Neuron (in vitro differentiated cells): ENCODE measurements around the gene NCLN.

Experiments used
- H2AFZ ChIP-seq: one replicate; pipeline ENCODE4 v1.6.1; 2013; ENCODE audit warnings: low read depth, mild to moderate bottlenecking, inconsistent platforms, low read length, moderate library complexity
- H3K27me3 ChIP-seq: one replicate; pipeline ENCODE4 v1.6.1; 2013; ENCODE audit warnings: low read length; ENCODE audit not compliant: insufficient read depth
- H3K36me3 ChIP-seq: one replicate; pipeline ENCODE4 v1.6.1; 2013; ENCODE audit warnings: low read length; ENCODE audit not compliant: insufficient read depth
- H3K4me1 ChIP-seq: one replicate; pipeline ENCODE4 v1.6.1; 2013; ENCODE audit warnings: low read length; ENCODE audit not compliant: insufficient read depth
- H3K4me3 ChIP-seq: 2 replicates; pipeline ENCODE4 v1.5.1; 2013; ENCODE audit warnings: mild to moderate bottlenecking, low read length, moderate library complexity
- H3K9me3 ChIP-seq: one replicate; pipeline ENCODE4 v1.6.1; 2013; ENCODE audit warnings: low read length

The NCLN gene

GRCh38 chr19:3185461-3186159 is at the start of gene NCLN:
TSS of gene NCLN (plus strand) at chr19:3185930. CDS start at chr19:3186031, 101 bp downstream.
- Histone ChIP-seq H3K4me3 (peak within 1 kb of the TSS; percentile 85), H3K36me3 (peaks cover 8% of the 10 kb centered on the region), H3K9me3 (no peaks in the 10 kb centered on the region), H3K4me1 (peaks cover 11% of the 10 kb centered on the region), H3K27me3 (no peaks in the 10 kb centered on the region), H2AFZ (peak within 1 kb of the TSS; percentile 92)

- no peak within 1 kb of the TSS for H2AFZ ChIP-seq
- no peaks in the 10 kb centered on the region for H3K36me3 ChIP-seq
- no peaks in the 10 kb centered on the region for H3K4me1 ChIP-seq
- H3K9me3 ChIP-seq = no peaks in the 10 kb centered on the region
- no peaks in the 10 kb centered on the region for H3K27me3 ChIP-seq
- H3K4me3 ChIP-seq = no peak within 1 kb of the TSS
Observed at GRCh38 chr19:3135961-3136683, 49.6 kb upstream of the NCLN start, which contains the start of gene GNA15. TSS of gene GNA15 (plus strand) at chr19:3136033. CDS start at chr19:3136451, 418 bp downstream.

- Histone ChIP-seq H3K4me3 (no peak overlapping the region), H3K36me3 (no peaks in the 10 kb centered on the region), H3K27me3 (no peaks in the 10 kb centered on the region), H3K4me1 (no peaks in the 10 kb centered on the region), H3K9me3 (no peaks in the 10 kb centered on the region), H2AFZ (no peak overlapping the region)
Observed at GRCh38 chr19:3136684-3137055, 49.1 kb upstream of the NCLN start.

GRCh38 chr19:3137119-3137518 is 48.6 kb upstream of the NCLN start:
- no peaks in the 10 kb centered on the region for H3K36me3 ChIP-seq
- H3K4me1 ChIP-seq = no peaks in the 10 kb centered on the region
- H3K4me3 ChIP-seq = no peak overlapping the region
- H3K27me3 ChIP-seq = no peaks in the 10 kb centered on the region
- H2AFZ ChIP-seq = no peak overlapping the region
- H3K9me3 ChIP-seq = no peaks in the 10 kb centered on the region

- Histone ChIP-seq H3K4me3 (no peak overlapping the region), H3K4me1 (no peaks in the 10 kb centered on the region), H3K9me3 (no peaks in the 10 kb centered on the region), H3K36me3 (no peaks in the 10 kb centered on the region), H2AFZ (no peak overlapping the region), H3K27me3 (no peaks in the 10 kb centered on the region)
Observed at GRCh38 chr19:3138268-3138667, 47.5 kb upstream of the NCLN start.

- no peaks in the 10 kb centered on the region for H3K36me3 ChIP-seq
- H3K4me3 ChIP-seq = no peak overlapping the region
- no peaks in the 10 kb centered on the region for H3K4me1 ChIP-seq
- no peaks in the 10 kb centered on the region for H3K27me3 ChIP-seq
- H3K9me3 ChIP-seq = no peaks in the 10 kb centered on the region
- no peak overlapping the region for H2AFZ ChIP-seq
Observed at GRCh38 chr19:3140667-3141038, 45.1 kb upstream of the NCLN start.

- Histone ChIP-seq H3K27me3 (no peaks in the 10 kb centered on the region), H3K4me3 (no peak overlapping the region), H3K36me3 (no peaks in the 10 kb centered on the region), H3K4me1 (no peaks in the 10 kb centered on the region), H3K9me3 (no peaks in the 10 kb centered on the region), H2AFZ (no peak overlapping the region)
Observed at GRCh38 chr19:3142292-3142670, 43.4 kb upstream of the NCLN start.

GRCh38 chr19:3142781-3143337 is 42.9 kb upstream of the NCLN start:
- no peak overlapping the region for H2AFZ ChIP-seq
- H3K27me3 ChIP-seq = no peaks in the 10 kb centered on the region
- no peaks in the 10 kb centered on the region for H3K4me1 ChIP-seq
- no peaks in the 10 kb centered on the region for H3K36me3 ChIP-seq
- no peaks in the 10 kb centered on the region for H3K9me3 ChIP-seq
- H3K4me3 ChIP-seq = no peak overlapping the region

- Histone ChIP-seq H3K4me1 (no peaks in the 10 kb centered on the region), H2AFZ (no peak overlapping the region), H3K36me3 (no peaks in the 10 kb centered on the region), H3K27me3 (no peaks in the 10 kb centered on the region), H3K4me3 (no peak overlapping the region), H3K9me3 (no peaks in the 10 kb centered on the region)
Observed at GRCh38 chr19:3145909-3146676, 39.6 kb upstream of the NCLN start.

GRCh38 chr19:3146677-3147100 is 39.0 kb upstream of the NCLN start:
- H3K4me1 ChIP-seq = no peaks in the 10 kb centered on the region
- H3K4me3 ChIP-seq = no peak overlapping the region

GRCh38 chr19:3148503-3148902 is 37.2 kb upstream of the NCLN start:
- no peaks in the 10 kb centered on the region for H3K9me3 ChIP-seq
- H3K4me1 ChIP-seq = no peaks in the 10 kb centered on the region
- no peaks in the 10 kb centered on the region for H3K36me3 ChIP-seq
- no peak overlapping the region for H3K4me3 ChIP-seq
- no peak overlapping the region for H2AFZ ChIP-seq
- H3K27me3 ChIP-seq = no peaks in the 10 kb centered on the region

More at GRCh38 chr19:3146677-3147100, 39.0 kb upstream of the NCLN start:
- no peak overlapping the region for H2AFZ ChIP-seq
- H3K9me3 ChIP-seq = no peaks in the 10 kb centered on the region
- H3K36me3 ChIP-seq = no peaks in the 10 kb centered on the region
- H3K27me3 ChIP-seq = no peaks in the 10 kb centered on the region

GRCh38 chr19:3149089-3149488 is 36.6 kb upstream of the NCLN start:
- Histone ChIP-seq H3K9me3 (no peaks in the 10 kb centered on the region), H3K36me3 (no peaks in the 10 kb centered on the region), H2AFZ (no peak overlapping the region), H3K27me3 (no peaks in the 10 kb centered on the region), H3K4me3 (no peak overlapping the region), H3K4me1 (no peaks in the 10 kb centered on the region)
